H1 (cell line): ENCODE measurements around the gene CCDC192. TPM values are rescaled to one million over a fixed set of nuclear protein-coding genes. Genes with fewer than 3 reads are reported as not detected.

Experiments used
- CTCF ChIA-PET: fragments of 300-600 bp; sonication (Branson Sonifier 250); formaldehyde crosslinking; loops from one replicate; lab custom pipeline; 2021; ENCODE audit not compliant: partially characterized antibody; lab: Charles Lee
- POLR2A ChIA-PET: fragments of 300-600 bp; sonication (Branson Sonifier 250); formaldehyde crosslinking; loops from one replicate; lab custom pipeline; 2021; ENCODE audit warnings: inconsistent platforms; ENCODE audit not compliant: partially characterized antibody; lab: Charles Lee
- DNase-seq, 2 experiments: peaks; one replicate each; pipeline versions ENCODE4 v3.0.0 to v3.0.0-alpha.2; 2010 to 2022; ENCODE audit warnings: low spot score in 2 of 2, low read depth in 1 of 2, mixed read lengths in 1 of 2
- FAIRE-seq: peaks from 2 replicates; lab custom pipeline; 2011; peaks lifted over from hg19 to GRCh38; lab: Jason Lieb, UNC
- H2AFZ ChIP-seq: 2 replicates; pipeline ENCODE4 v1.8.1; 2012; ENCODE audit warnings: low read length, inconsistent platforms
- H2AK5ac ChIP-seq: 2 replicates; pipeline ENCODE4 v1.6.1; 2013; ENCODE audit warnings: low read depth, low read length
- H2BK120ac ChIP-seq: replicated peaks from 2 replicates; pipeline ENCODE3; 2013; ENCODE audit warnings: low read depth, low read length, inconsistent platforms
- H2BK12ac ChIP-seq: 2 replicates; pipeline ENCODE4 v1.6.1; 2013; ENCODE audit warnings: low read depth, low read length
- H2BK15ac ChIP-seq: 2 replicates; pipeline ENCODE4 v1.6.1; 2013; ENCODE audit warnings: low read length
- H2BK20ac ChIP-seq: 2 replicates; pipeline ENCODE4 v1.6.1; 2013; ENCODE audit warnings: low read length
- H2BK5ac ChIP-seq: 2 replicates; pipeline ENCODE4 v1.6.1; 2013; ENCODE audit warnings: low read depth, low read length
- H3K14ac ChIP-seq: 2 replicates; pipeline ENCODE4 v1.6.1; 2013; ENCODE audit warnings: inconsistent platforms; ENCODE audit not compliant: insufficient read length
- H3K18ac ChIP-seq: 2 replicates; pipeline ENCODE4 v1.6.1; 2013; ENCODE audit warnings: low read length; ENCODE audit errors: extremely low read depth
- H3K23ac ChIP-seq: 2 replicates; pipeline ENCODE4 v1.6.1; 2013; ENCODE audit warnings: inconsistent platforms; ENCODE audit not compliant: insufficient read length
- H3K23me2 ChIP-seq: 2 replicates; pipeline ENCODE4 v1.6.1; 2013; ENCODE audit warnings: low read depth, low read length
- H3K27ac ChIP-seq: 2 replicates; pipeline ENCODE4 v1.6.1; 2011; ENCODE audit warnings: low read depth, low read length, inconsistent platforms
- H3K27me3 ChIP-seq, 4 experiments: replicated peaks in 1 of 4; 1 replicate in 1 of 4; 2 replicates in 3 of 4; pipeline versions ENCODE4 v1.6.1 to v1.8.1; 2011 to 2013; ENCODE audit warnings: low read length in 3 of 4, mild to moderate bottlenecking in 3 of 4, inconsistent platforms in 2 of 4, mixed read lengths in 2 of 4, moderate library complexity in 1 of 4; ENCODE audit not compliant: control insufficient read depth in 3 of 4, insufficient read depth in 3 of 4; ENCODE audit errors: extremely low read depth in 1 of 4
- H3K36me3 ChIP-seq, 4 experiments: 2 replicates each; pipeline versions ENCODE4 v1.6.1 to v1.8.1; 2011 to 2013; ENCODE audit warnings: mild to moderate bottlenecking in 4 of 4, low read length in 3 of 4, moderate library complexity in 2 of 4, control low read depth in 1 of 4, inconsistent platforms in 1 of 4; ENCODE audit not compliant: insufficient read depth in 4 of 4, control insufficient read depth in 2 of 4
- H3K4ac ChIP-seq: replicated peaks from 2 replicates; pipeline ENCODE3; 2013; ENCODE audit warnings: low read length, low read depth, mixed read lengths, inconsistent platforms; ENCODE audit not compliant: insufficient read length
- H3K4me1 ChIP-seq, 4 experiments: replicated peaks in 1 of 4; 1 replicate in 1 of 4; 2 replicates in 3 of 4; pipeline versions ENCODE4 v1.6.1 to v1.8.1; 2011 to 2013; ENCODE audit warnings: low read length in 3 of 4, inconsistent platforms in 2 of 4, mixed read lengths in 1 of 4; ENCODE audit not compliant: insufficient read depth in 4 of 4, control insufficient read depth in 3 of 4
- H3K4me2 ChIP-seq, 2 experiments: 2 replicates each; pipeline versions ENCODE4 v1.6.1 to v1.8.1; 2011 to 2013; ENCODE audit warnings: low read depth in 2 of 2, low read length in 2 of 2, control low read depth in 1 of 2, inconsistent platforms in 1 of 2, mild to moderate bottlenecking in 1 of 2; ENCODE audit not compliant: insufficient read depth in 1 of 2
- H3K4me3 ChIP-seq, 4 experiments: fragments of 200-600, 300-600 bp in 1 of 4; sonication (generic), shearing (Covaris generic), sonication (Bioruptor Twin) in 1 of 4; 2 replicates each; pipeline versions ENCODE4 v1.5.1 to v1.8.1; 2011 to 2016; ENCODE audit warnings: low read length in 4 of 4, low read depth in 3 of 4, control low read depth in 2 of 4, inconsistent platforms in 2 of 4, mild to moderate bottlenecking in 2 of 4, mixed read lengths in 1 of 4, moderate library complexity in 1 of 4; ENCODE audit not compliant: insufficient read depth in 2 of 4; ENCODE audit errors: extremely low read depth in 1 of 4
- H3K56ac ChIP-seq: replicated peaks from 2 replicates; pipeline ENCODE3; 2013; ENCODE audit warnings: low read depth, mild to moderate bottlenecking, mixed read lengths, low read length, inconsistent platforms; ENCODE audit not compliant: insufficient read length
- H3K79me1 ChIP-seq: 2 replicates; pipeline ENCODE4 v1.6.1; 2013; ENCODE audit warnings: low read depth, low read length, control low read depth
- H3K79me2 ChIP-seq, 2 experiments: 2 replicates each; pipeline versions ENCODE4 v1.6.1 to v1.8.1; 2012 to 2013; ENCODE audit warnings: low read length in 2 of 2, mild to moderate bottlenecking in 2 of 2, inconsistent platforms in 1 of 2; ENCODE audit not compliant: insufficient read depth in 2 of 2, control insufficient read depth in 1 of 2
- H3K9ac ChIP-seq, 4 experiments: replicated peaks in 1 of 4; 1 replicate in 1 of 4; 2 replicates in 3 of 4; pipeline versions ENCODE4 v1.6.1 to v1.8.1; 2011 to 2013; ENCODE audit warnings: low read depth in 3 of 4, low read length in 3 of 4, control low read depth in 2 of 4, mild to moderate bottlenecking in 2 of 4, moderate library complexity in 2 of 4, inconsistent platforms in 1 of 4; ENCODE audit errors: extremely low read depth in 1 of 4
- H3K9me3 ChIP-seq, 2 experiments: 2 replicates each; pipeline versions ENCODE4 v1.6.1 to v1.8.1; 2012 to 2013; ENCODE audit warnings: mild to moderate bottlenecking in 2 of 2, moderate library complexity in 2 of 2, control low read depth in 1 of 2, inconsistent platforms in 1 of 2, low read depth in 1 of 2, low read length in 1 of 2, mixed read lengths in 1 of 2; ENCODE audit not compliant: insufficient read depth in 2 of 2
- H4K20me1 ChIP-seq, 2 experiments: replicated peaks in 1 of 2; 2 replicates each; pipeline versions ENCODE3 to v1.8.1; 2011 to 2013; ENCODE audit warnings: inconsistent platforms in 2 of 2, low read length in 2 of 2, mild to moderate bottlenecking in 1 of 2; ENCODE audit not compliant: insufficient read depth in 2 of 2, control insufficient read depth in 1 of 2
- H4K5ac ChIP-seq: 2 replicates; pipeline ENCODE4 v1.6.1; 2013; ENCODE audit warnings: low read length, low read depth, mixed read lengths, inconsistent platforms; ENCODE audit not compliant: insufficient read length
- H4K8ac ChIP-seq: 2 replicates; pipeline ENCODE4 v1.8.0; 2013; ENCODE audit warnings: mild to moderate bottlenecking, moderate library complexity, low read length, inconsistent platforms; ENCODE audit not compliant: insufficient read depth; ENCODE audit errors: extremely low read depth
- H4K91ac ChIP-seq: replicated peaks from 2 replicates; pipeline ENCODE3; 2013; ENCODE audit warnings: low read length, mixed read lengths, inconsistent platforms; ENCODE audit not compliant: insufficient read length
- ASH2L ChIP-seq: fragments of 200-600, 300-600 bp; sonication (generic); IDR thresholded peaks from one replicate; pipeline ENCODE4 v1.7.1; 2017; ENCODE audit warnings: low read length
- BACH1 ChIP-seq: IDR thresholded peaks from 2 replicates; pipeline ENCODE4 v1.6.1; 2012; ENCODE audit warnings: low read length, improper control_type of control experiment
- CEBPB ChIP-seq: IDR thresholded peaks from 2 replicates; pipeline ENCODE4 v1.6.1; 2012; ENCODE audit warnings: low read depth, low read length
- EP300 ChIP-seq, 2 experiments: IDR thresholded peaks; 1 replicate in 1 of 2; 2 replicates in 1 of 2; pipeline ENCODE4 v1.6.1; 2011 to 2012; ENCODE audit warnings: low read depth in 2 of 2, low read length in 2 of 2, mild to moderate bottlenecking in 2 of 2, borderline replicate concordance in 1 of 2, inconsistent platforms in 1 of 2, moderate library complexity in 1 of 2
- GABPA ChIP-seq: IDR thresholded peaks from 2 replicates; pipeline ENCODE4 v1.6.1; 2011; ENCODE audit warnings: mild to moderate bottlenecking, low read length, moderate library complexity, borderline replicate concordance; ENCODE audit not compliant: insufficient read depth
- GTF2F1 ChIP-seq: IDR thresholded peaks from 2 replicates; pipeline ENCODE4 v1.6.1; 2012; ENCODE audit warnings: low read depth, low read length, improper control_type of control experiment, borderline replicate concordance
- KDM1A ChIP-seq: fragments of 200-600, 300-600 bp; sonication (generic); IDR thresholded peaks from 2 replicates; pipeline ENCODE4 v1.7.1; 2016; ENCODE audit warnings: mild to moderate bottlenecking, low read length, borderline replicate concordance
- PHF8 ChIP-seq: fragments of 200-600 bp; sonication (generic); conservative IDR thresholded peaks from 2 replicates; pipeline ENCODE4 v1.7.1; 2012; ENCODE audit warnings: low read depth, mild to moderate bottlenecking, inconsistent platforms, low read length, moderate library complexity
- POU5F1 ChIP-seq: IDR thresholded peaks from 2 replicates; pipeline ENCODE4 v1.6.1; 2011; ENCODE audit warnings: low read depth, mild to moderate bottlenecking, low read length, moderate library complexity
- SP2 ChIP-seq: IDR thresholded peaks from 2 replicates; pipeline ENCODE4 v1.6.1; 2012; ENCODE audit warnings: mild to moderate bottlenecking, low read length, inconsistent platforms
- ZNF274 ChIP-seq: IDR thresholded peaks from 2 replicates; pipeline ENCODE4 v1.7.0; 2012; ENCODE audit warnings: low read length, borderline replicate concordance; ENCODE audit errors: extremely low read depth
- WGBS, 2 experiments: shearing (Covaris generic) in 1 of 2; methylation state at CpG; one replicate each; pipeline versions ENCODE4 v1.1.6 to v1.1.7; 2013 to 2015; ENCODE audit warnings: low lambda C conversion rate in 2 of 2, mixed read lengths in 2 of 2, inconsistent platforms in 1 of 2, low coverage in 1 of 2, missing lambda C conversion rate in 1 of 2; ENCODE audit not compliant: insufficient replicate concordance in 2 of 2, insufficient coverage in 1 of 2, insufficient read length in 1 of 2; ENCODE audit errors: extremely low coverage in 1 of 2, missing lambda C conversion rate in 1 of 2; 5-methylcytosine and 5-hydroxymethylcytosine counted together
- polyA plus RNA-seq, 7 experiments: library from polyadenylated mRNA; depleted of rRNA in 3 of 7; stranded (reverse) in 5 of 7; unstranded in 2 of 7; fragments of >200 nt in 5 of 7; fragments of 200-250 nt in 2 of 7; gene quantifications; 1 replicate in 5 of 7; 2 replicates in 1 of 7; 4 replicates in 1 of 7; pipeline versions ENCODE4 v1.2.1 to v1.2.3, GENCODE V29; 2011 to 2013; ENCODE audit warnings: missing spikeins in 2 of 7, mixed read lengths in 2 of 7
- total RNA-seq: library from RNA; stranded (reverse); fragmentation: NEBNext Ultra II Directional; extraction: Animal tissue kit (Norgen Biotek cat#: 25700); gene quantifications from 2 replicates; pipeline ENCODE4 v1.2.1, GENCODE V29; 2021

CCDC192 gene
- total and polyA plus RNA-seq, 2 of the 8 experiments (the other 6 are each of a cell fraction or from before 2014, with no cell fraction given), result 0.61 TPM; not detected in 1

DNA sequence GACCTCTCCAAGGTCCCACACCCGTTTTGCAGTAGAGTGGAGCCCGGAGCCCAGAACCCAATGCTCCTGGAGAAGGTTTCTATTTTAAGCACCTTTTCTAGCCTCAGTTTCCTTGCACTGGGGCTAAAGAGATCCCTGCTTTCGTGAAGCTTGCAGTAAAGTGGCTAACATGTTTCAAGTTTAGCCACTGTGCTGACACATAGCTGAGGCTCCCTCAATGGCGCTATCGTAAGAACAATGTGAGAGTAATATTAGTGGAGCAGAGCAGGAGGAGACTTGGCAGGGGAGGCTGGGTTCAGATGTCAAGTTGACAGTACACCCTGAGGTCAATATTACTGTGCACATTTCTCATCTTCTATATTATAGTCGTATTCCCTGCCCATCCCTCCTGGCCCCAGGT is 46.4 kb upstream of the CCDC192 start:
- H4K5ac ChIP-seq, result no peak overlapping the region
- H3K56ac ChIP-seq, result no peak overlapping the region
- H2BK20ac ChIP-seq, result no peak overlapping the region
- H3K14ac ChIP-seq, result no peak overlapping the region
- peaks cover 0 to 7% (median 4%) of the 10 kb centered on the region in 4 experiments; a peak in 3 of 7 replicates for H3K4me1 ChIP-seq
- no peaks in the 10 kb centered on the region for H3K79me1 ChIP-seq
- no peak overlapping the region for H2AK5ac ChIP-seq
- no peak overlapping the region for H3K23ac ChIP-seq
- no peak for FAIRE-seq
- no peaks in the 10 kb centered on the region for H3K27me3 ChIP-seq
- no peak overlapping the region for H2BK120ac ChIP-seq
- no peaks in the 10 kb centered on the region for H4K20me1 ChIP-seq
- no peak overlapping the region for H3K4me3 ChIP-seq
- no peak overlapping the region for H3K4ac ChIP-seq
- WGBS, 2 experiments, result 91% methylated on average over 6 of the region's 6 CpGs; no CpG with 5 or more reads in 1 of the 2 experiments
- no peak for TF ChIP-seq ZNF274
- no peak for TF ChIP-seq GTF2F1
- no peak for TF ChIP-seq PHF8
- TF ChIP-seq EP300 (IDR thresholded peaks at IDR 0.05; ENCODE audit: borderline replicate concordance in 1 of 2, low read depth in 2 of 2, low read length in 2 of 2), result no peak
- TF ChIP-seq POU5F1, result no peak
- TF ChIP-seq BACH1, result no peak
- no peak for TF ChIP-seq SP2
- no peak for TF ChIP-seq CEBPB
- TF ChIP-seq ASH2L, result no peak
- no peak for TF ChIP-seq GABPA
- no peak for TF ChIP-seq KDM1A
- no peaks in the 10 kb centered on the region for H3K23me2 ChIP-seq
- H2AFZ ChIP-seq, result peak overlapping the region; percentile 21; the same call in 1 of the 2 replicates
- H3K9me3 ChIP-seq, result no peaks in the 10 kb centered on the region
- no peak overlapping the region for H3K9ac ChIP-seq
- H3K36me3 ChIP-seq, result no peaks in the 10 kb centered on the region
- no peak overlapping the region for H2BK15ac ChIP-seq
- H2BK5ac ChIP-seq, result no peak overlapping the region
- H3K4me2 ChIP-seq, result no peak overlapping the region
- H4K8ac ChIP-seq, result no peak overlapping the region
- H3K79me2 ChIP-seq, result no peaks in the 10 kb centered on the region
- H4K91ac ChIP-seq, result no peak overlapping the region
- DNase-seq, result no peak
- H2BK12ac ChIP-seq, result no peak overlapping the region
- no peak overlapping the region for H3K18ac ChIP-seq
- ChIA-PET POLR2A (no interaction called here), CTCF (interaction anchor here (0.6 to 1.4 kb wide), 4 partner anchors 11 to 591 kb away, joined by 3 to 4 read pairs (median 3); no protein-coding TSS in a partner anchor)
- H3K27ac ChIP-seq, result no peak overlapping the region
